K562 (cell line): ENCODE data around the gene RHEBL1. TPM values are rescaled to one million over a fixed set of nuclear protein-coding genes. Genes with fewer than 3 reads are reported as not detected.

Experiments
- ATF4 ChIP-seq: fragments of 450-650 bp; formaldehyde crosslinking; IDR thresholded peaks from 2 replicates; pipeline ENCODE4 v1.4.0; 2022; ENCODE audit warnings: mild to moderate bottlenecking, moderate library complexity
- CHD2 ChIP-seq: IDR thresholded peaks from 2 replicates; pipeline ENCODE4 v1.6.1; 2011; ENCODE audit warnings: low read depth, low read length
- E2F8 ChIP-seq: fragments of 450-650 bp; IDR thresholded peaks from 2 replicates; pipeline ENCODE4 v1.7.1; 2018; ENCODE audit warnings: mild to moderate bottlenecking, low read depth; ENCODE audit not compliant: partially characterized antibody
- FOXP1 ChIP-seq: sonication (generic); formaldehyde crosslinking; IDR thresholded peaks from 2 replicates; pipeline ENCODE4 v1.8.0; 2022; ENCODE audit warnings: mild to moderate bottlenecking, missing genetic modification reagents
- ID3 ChIP-seq, 2 experiments: fragments of 250-450 bp in 1 of 2; fragments of 450-650 bp in 1 of 2; sonication (Bioruptor Pico) in 1 of 2; IDR thresholded peaks; 2 replicates each; pipeline versions ENCODE4 v1.6.1 to v1.8.0; 2016 to 2021; ENCODE audit warnings: mild to moderate bottlenecking in 2 of 2, moderate library complexity in 2 of 2, missing compliant biosample characterization in 1 of 2, missing genetic modification characterization in 1 of 2
- JUN ChIP-seq, 2 experiments: sonication (generic) in 1 of 2; formaldehyde crosslinking in 1 of 2; IDR thresholded peaks; 2 replicates each; pipeline versions ENCODE4 v1.6.1 to v1.8.0; 2012 to 2022; ENCODE audit warnings: borderline replicate concordance in 2 of 2, mild to moderate bottlenecking in 2 of 2, improper control_type of control experiment in 1 of 2, low read depth in 1 of 2, low read length in 1 of 2, missing genetic modification reagents in 1 of 2
- NR2C1 ChIP-seq, 2 experiments: fragments of 450-650 bp; IDR thresholded peaks; 2 replicates each; pipeline ENCODE4 v1.6.1; 2017; ENCODE audit warnings: mild to moderate bottlenecking in 2 of 2, antibody characterized with exemption in 1 of 2, inconsistent platforms in 1 of 2, missing compliant biosample characterization in 1 of 2, missing genetic modification characterization in 1 of 2
- NRF1 ChIP-seq, 2 experiments: fragments of 450-650 bp; IDR thresholded peaks in 1 of 2; conservative IDR thresholded peaks in 1 of 2; 2 replicates each; pipeline ENCODE4 v1.6.1; 2014; ENCODE audit warnings: mild to moderate bottlenecking in 2 of 2
- PHF21A ChIP-seq: fragments of 450-650 bp; IDR thresholded peaks from 2 replicates; pipeline ENCODE4 v1.6.1; 2017; ENCODE audit warnings: low read depth, borderline replicate concordance
- PML ChIP-seq: IDR thresholded peaks from 2 replicates; pipeline ENCODE4 v1.6.1; 2012; ENCODE audit warnings: low read length, inconsistent platforms
- SMAD3 ChIP-seq: fragments of 450-650 bp; formaldehyde crosslinking; conservative IDR thresholded peaks from 2 replicates; pipeline ENCODE4 v1.4.0; 2020; ENCODE audit warnings: mild to moderate bottlenecking
- ZBED1 ChIP-seq: IDR thresholded peaks from 2 replicates; pipeline ENCODE4 v1.6.1; 2014
- ZC3H8 ChIP-seq: fragments of 450-650 bp; IDR thresholded peaks from 2 replicates; pipeline ENCODE4 v1.6.1; 2017
- ZNF444 ChIP-seq: fragments of 250-450 bp; sonication (Bioruptor Pico); IDR thresholded peaks from 2 replicates; pipeline ENCODE4 v1.4.0; 2020; ENCODE audit warnings: mild to moderate bottlenecking, moderate library complexity
- ZNF511 ChIP-seq: sonication (generic); formaldehyde crosslinking; IDR thresholded peaks from 2 replicates; pipeline ENCODE4 v1.8.0; 2022; ENCODE audit warnings: mild to moderate bottlenecking, missing genetic modification reagents
- ZNF584 ChIP-seq: fragments of 200-800 bp; sonication (Bioruptor generic); IDR thresholded peaks from 2 replicates; pipeline ENCODE4 v1.6.1; 2016; ENCODE audit warnings: low read depth, mild to moderate bottlenecking, missing genetic modification characterization, missing compliant biosample characterization
- polyA plus RNA-seq, 8 experiments: library from polyadenylated mRNA; depleted of rRNA in 4 of 8; stranded (reverse) in 5 of 8; unstranded in 3 of 8; fragments of >200 nt; fragmentation: Nextera tagmentation in 2 of 8; fragmentation: Illumina TruSeq in 1 of 8; extraction: Ambion mirVana in 2 of 8; extraction: Trizol in 1 of 8; gene quantifications; 2 replicates each; pipeline versions ENCODE4 v1.2.1 to v1.2.3, GENCODE V29; 2011 to 2014; ENCODE audit warnings: inconsistent platforms in 1 of 8, missing spikeins in 1 of 8
- total RNA-seq, 7 experiments: library from RNA; depleted of rRNA in 6 of 7; stranded (reverse); fragments of >200 nt in 6 of 7; fragmentation: Illumina TruSeq in 2 of 7; extraction: Trizol in 2 of 7; gene quantifications; 2 replicates each; pipeline versions ENCODE4 v1.2.1 to v1.2.3, GENCODE V29; 2011 to 2021; ENCODE audit warnings: low replicate concordance in 1 of 7
- TF ChIP-seq, protein P1 (sequence below), 2 experiments: IDR thresholded peaks; 2 replicates each; pipeline ENCODE4 v1.6.1; 2011; ENCODE audit warnings: borderline replicate concordance in 1 of 2, control low read depth in 1 of 2, low read depth in 1 of 2, low read length in 1 of 2, mild to moderate bottlenecking in 1 of 2, mixed read lengths in 1 of 2, moderate library complexity in 1 of 2; ENCODE audit not compliant: insufficient read depth in 1 of 2, insufficient read length in 1 of 2, poor library complexity in 1 of 2, severe bottlenecking in 1 of 2; ENCODE audit errors: extremely low read depth in 1 of 2
- TF ChIP-seq, protein P2 (sequence below): fragments of 250-450 bp; sonication (Bioruptor Pico); IDR thresholded peaks from 2 replicates; pipeline ENCODE4 v1.9.0; 2021; ENCODE audit warnings: mild to moderate bottlenecking

Gene RHEBL1
- total and polyA plus RNA-seq, 9 of the 15 experiments (the other 6 are each of a cell fraction or from before 2014, with no cell fraction given), result 4.3 to 36.1 (median 8.2) TPM

DNA sequence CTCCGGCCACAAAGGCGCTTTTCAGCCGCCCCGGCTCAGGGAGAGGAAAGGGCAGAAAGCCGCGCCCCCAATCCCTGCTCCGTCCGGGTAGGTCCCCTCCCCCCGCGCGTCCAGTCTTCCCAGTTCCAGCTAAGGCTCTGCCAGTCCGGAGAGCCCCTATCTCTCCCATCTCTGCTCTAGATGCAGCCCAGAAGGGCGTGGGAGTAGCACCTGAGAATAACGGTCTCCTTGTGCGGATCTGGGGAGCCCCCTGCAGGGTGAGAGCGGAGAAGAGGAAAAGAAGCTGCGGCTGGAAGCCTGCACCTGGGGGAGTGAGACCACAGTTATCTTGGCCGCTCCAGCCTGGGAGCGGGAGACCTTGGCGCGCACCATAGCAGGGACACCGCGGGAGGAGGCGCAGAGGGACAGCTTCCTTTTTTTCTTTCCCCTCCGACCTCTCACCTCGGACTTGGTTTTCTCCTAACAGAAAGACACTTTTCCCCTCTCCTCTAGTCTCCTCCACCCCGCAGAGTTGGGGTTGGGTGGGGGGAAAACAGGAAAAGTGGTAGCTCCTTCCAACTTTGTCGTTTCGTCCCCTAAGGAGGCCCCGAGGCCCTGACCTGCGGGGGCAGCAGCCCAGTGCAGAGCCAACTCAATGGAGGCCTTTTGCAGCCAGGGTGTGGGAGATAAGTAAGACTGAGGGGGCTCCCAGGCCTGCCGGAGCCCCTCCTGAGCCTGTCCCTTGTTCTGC is 22.5 kb upstream of the RHEBL1 start (continued):
- TF ChIP-seq, protein P1, sequence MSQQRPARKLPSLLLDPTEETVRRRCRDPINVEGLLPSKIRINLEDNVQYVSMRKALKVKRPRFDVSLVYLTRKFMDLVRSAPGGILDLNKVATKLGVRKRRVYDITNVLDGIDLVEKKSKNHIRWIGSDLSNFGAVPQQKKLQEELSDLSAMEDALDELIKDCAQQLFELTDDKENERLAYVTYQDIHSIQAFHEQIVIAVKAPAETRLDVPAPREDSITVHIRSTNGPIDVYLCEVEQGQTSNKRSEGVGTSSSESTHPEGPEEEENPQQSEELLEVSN (IDR thresholded peaks at IDR 0.05; ENCODE audit: borderline replicate concordance in 1 of 2, extremely low read depth in 1 of 2, insufficient read depth in 1 of 2, insufficient read length in 1 of 2, low read depth in 1 of 2, low read length in 1 of 2, poor library complexity in 1 of 2, severe bottlenecking in 1 of 2), result peak; percentile 68 to 85
- TF ChIP-seq PML (peak; percentile 87), ID3 (CRISPR knock-in tag; IDR thresholded peaks at IDR 0.05) (no peak), ID3 (tag; IDR thresholded peaks at IDR 0.05) (peak; percentile 53; the same call in 1 of the 2 replicates), NR2C1 (IDR thresholded peaks at IDR 0.05) (peak; percentile 92), NR2C1 (tag; IDR thresholded peaks at IDR 0.05) (peak; percentile 93), SMAD3 (0 out of 2 replicates have a peak, but pooled peaks have one; percentile 9), ZNF584 (CRISPR knock-in tag) (0 out of 2 replicates have a peak, but pooled peaks have one; percentile 69), NRF1 (conservative IDR thresholded peaks at IDR 0.05 in 1 of 2, IDR thresholded peaks at IDR 0.05 in 1 of 2) (peak; percentile 76 to 81), E2F8 (peak; percentile 81), ZNF511 (CRISPR knock-in tag) (peak; percentile 61; the same call in 1 of the 2 replicates), JUN (IDR thresholded peaks at IDR 0.05; ENCODE audit: borderline replicate concordance, low read depth, low read length) (no peak), JUN (CRISPR knock-in tag; IDR thresholded peaks at IDR 0.05; ENCODE audit: borderline replicate concordance) (no peak), ATF4 (peak; percentile 48; the same call in 1 of the 2 replicates), ZNF444 (CRISPR knock-in tag) (peak; percentile 10; the same call in 1 of the 2 replicates), FOXP1 (CRISPR knock-in tag) (peak; percentile 96), ZBED1 (peak; percentile 70), PHF21A (peak; percentile 90; the same call in 1 of the 2 replicates), ZC3H8 (no peak), CHD2 (peak; percentile 55; the same call in 1 of the 2 replicates)
- TF ChIP-seq, protein P2, sequence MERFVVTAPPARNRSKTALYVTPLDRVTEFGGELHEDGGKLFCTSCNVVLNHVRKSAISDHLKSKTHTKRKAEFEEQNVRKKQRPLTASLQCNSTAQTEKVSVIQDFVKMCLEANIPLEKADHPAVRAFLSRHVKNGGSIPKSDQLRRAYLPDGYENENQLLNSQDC (CRISPR knock-in tag), result peak; percentile 42; the same call in 1 of the 2 replicates
